PC-3 (cell line): ENCODE data around the gene PNLIPRP2. TPM values are rescaled to one million over a fixed set of nuclear protein-coding genes. Genes with fewer than 3 reads are reported as not detected.

Experiments
- ATAC-seq: fragments of 200-7000 bp; cut with Tn5 transposase; 2 replicates; pipeline ENCODE4 v1.9.1; 2020; ENCODE audit warnings: mild to moderate bottlenecking, moderate library complexity
- BruUV-seq: library from RNA; stranded (reverse); fragments of 400-500 nt; replicated peaks from 2 replicates; lab custom pipeline; 2021; lab: Mats Ljungman, UMichigan
- CTCF ChIA-PET: fragments of 300-600 bp; sonication (Branson Sonifier 250); formaldehyde crosslinking; loops from one replicate; lab custom pipeline; 2022; ENCODE audit warnings: antibody characterized with exemption; lab: Charles Lee
- POLR2A ChIA-PET: fragments of 300-600 bp; sonication (Branson Sonifier 250); formaldehyde crosslinking; loops from one replicate; lab custom pipeline; 2022; ENCODE audit warnings: antibody characterized with exemption; ENCODE audit not compliant: unreplicated experiment; lab: Charles Lee
- DNase-seq: peaks from one replicate; pipeline ENCODE4 v3.0.0-alpha.2; 2015
- H2AFZ ChIP-seq: fragments of 300-600 bp; sonication (generic); 2 replicates; pipeline ENCODE4 v1.6.0; 2016; ENCODE audit warnings: antibody characterized with exemption, low read length
- H3F3A ChIP-seq: fragments of 300-600 bp; sonication (generic); one replicate; pipeline ENCODE4 v1.6.0; 2017; ENCODE audit warnings: antibody characterized with exemption, low read length, control low read depth, mild to moderate bottlenecking; ENCODE audit not compliant: unreplicated experiment
- H3K27ac ChIP-seq: fragments of 300-600 bp; sonication (generic); 2 replicates; pipeline ENCODE4 v1.5.1; 2016; ENCODE audit warnings: mild to moderate bottlenecking, low read length
- H3K27me3 ChIP-seq: fragments of 300-600 bp; sonication (generic); 2 replicates; pipeline ENCODE4 v1.6.1; 2016; ENCODE audit warnings: low read length, mixed read lengths
- H3K36me3 ChIP-seq: fragments of 300-600 bp; sonication (generic); 2 replicates; pipeline ENCODE4 v1.6.1; 2016; ENCODE audit warnings: low read depth, mixed run types, low read length, mixed read lengths
- H3K4me1 ChIP-seq: fragments of 300-600 bp; sonication (generic); 2 replicates; pipeline ENCODE4 v1.5.1; 2016; ENCODE audit warnings: low read length; ENCODE audit not compliant: insufficient read depth
- H3K4me2 ChIP-seq: fragments of 300-600 bp; sonication (generic); 2 replicates; pipeline ENCODE4 v1.6.0; 2016; ENCODE audit warnings: low read length
- H3K4me3 ChIP-seq: fragments of 300-600 bp; sonication (generic); 2 replicates; pipeline ENCODE4 v1.5.1; 2016; ENCODE audit warnings: mild to moderate bottlenecking, low read length, mixed read lengths
- H3K79me2 ChIP-seq: fragments of 300-600 bp; sonication (generic); 2 replicates; pipeline ENCODE4 v1.6.1; 2017; ENCODE audit warnings: low read length, mixed read lengths
- H3K9ac ChIP-seq: fragments of 300-600 bp; sonication (generic); 2 replicates; pipeline ENCODE4 v1.6.0; 2016; ENCODE audit warnings: mild to moderate bottlenecking, low read length
- H3K9me2 ChIP-seq: fragments of 300-600 bp; sonication (generic); replicated peaks from 2 replicates; pipeline ENCODE4 v1.6.1; 2016; ENCODE audit warnings: mixed run types, low read length, mixed read lengths
- H3K9me3 ChIP-seq: fragments of 300-600 bp; sonication (generic); 2 replicates; pipeline ENCODE4 v1.6.1; 2016; ENCODE audit warnings: low read length, mixed read lengths
- H4K20me1 ChIP-seq: fragments of 300-600 bp; sonication (generic); 2 replicates; pipeline ENCODE4 v1.6.1; 2016; ENCODE audit warnings: low read length, mixed read lengths
- EZH2 ChIP-seq: fragments of 300-600 bp; sonication (generic); IDR thresholded peaks from one replicate; pipeline ENCODE4 v1.6.1; 2017; ENCODE audit warnings: antibody characterized with exemption, mild to moderate bottlenecking, low read length; ENCODE audit not compliant: unreplicated experiment
- EZH2phosphoT487 ChIP-seq: fragments of 300-600 bp; sonication (generic); IDR thresholded peaks from 2 replicates; pipeline ENCODE4 v1.6.1; 2018; ENCODE audit warnings: mild to moderate bottlenecking, antibody characterized with exemption, low read length, borderline replicate concordance
- intact Hi-C: fragments of 100-400 bp; cut with micrococcal nuclease; formaldehyde crosslinking; loops from 2 replicates; pipeline ENCODE4 v1.9.0; 2023
- total RNA-seq: library from RNA; depleted of rRNA; stranded (reverse); fragments of >200 nt; gene quantifications from 2 replicates; pipeline ENCODE4 v1.2.3, GENCODE V29; 2014
- TF ChIP-seq, protein P1 (sequence below): fragments of 300-600 bp; sonication (generic); conservative IDR thresholded peaks from 2 replicates; pipeline ENCODE4 v1.5.1; 2017; ENCODE audit warnings: antibody characterized with exemption, low read depth, mild to moderate bottlenecking, low read length

The PNLIPRP2 gene
- total RNA-seq, 1 experiment from 2014 or later: not detected

- H3K4me2 ChIP-seq: no peak overlapping the region
- no peak overlapping the region for H3K9ac ChIP-seq
- CTCF ChIA-PET: no interaction called here
- DNase-seq (no peak), ATAC-seq (no peak)
- no TSS peak for BruUV-seq
- POLR2A ChIA-PET: no interaction called here
- no peak overlapping the region for H3K27ac ChIP-seq
- H3K4me3 ChIP-seq: no peak overlapping the region
- peaks cover 8% of the 10 kb centered on the region; the same call in 1 of the 2 replicates for H3K27me3 ChIP-seq
- no peaks in the 10 kb centered on the region for H3F3A ChIP-seq
- no peaks in the 10 kb centered on the region for H3K9me2 ChIP-seq
- H3K36me3 ChIP-seq: no peaks in the 10 kb centered on the region
- TF ChIP-seq, protein P1, sequence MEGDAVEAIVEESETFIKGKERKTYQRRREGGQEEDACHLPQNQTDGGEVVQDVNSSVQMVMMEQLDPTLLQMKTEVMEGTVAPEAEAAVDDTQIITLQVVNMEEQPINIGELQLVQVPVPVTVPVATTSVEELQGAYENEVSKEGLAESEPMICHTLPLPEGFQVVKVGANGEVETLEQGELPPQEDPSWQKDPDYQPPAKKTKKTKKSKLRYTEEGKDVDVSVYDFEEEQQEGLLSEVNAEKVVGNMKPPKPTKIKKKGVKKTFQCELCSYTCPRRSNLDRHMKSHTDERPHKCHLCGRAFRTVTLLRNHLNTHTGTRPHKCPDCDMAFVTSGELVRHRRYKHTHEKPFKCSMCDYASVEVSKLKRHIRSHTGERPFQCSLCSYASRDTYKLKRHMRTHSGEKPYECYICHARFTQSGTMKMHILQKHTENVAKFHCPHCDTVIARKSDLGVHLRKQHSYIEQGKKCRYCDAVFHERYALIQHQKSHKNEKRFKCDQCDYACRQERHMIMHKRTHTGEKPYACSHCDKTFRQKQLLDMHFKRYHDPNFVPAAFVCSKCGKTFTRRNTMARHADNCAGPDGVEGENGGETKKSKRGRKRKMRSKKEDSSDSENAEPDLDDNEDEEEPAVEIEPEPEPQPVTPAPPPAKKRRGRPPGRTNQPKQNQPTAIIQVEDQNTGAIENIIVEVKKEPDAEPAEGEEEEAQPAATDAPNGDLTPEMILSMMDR: no peak
- TF ChIP-seq EZH2phosphoT487 (no peak), EZH2 (no peak)
- intact Hi-C loops: no loop called here
- H4K20me1 ChIP-seq: no peaks in the 10 kb centered on the region
- no peaks in the 10 kb centered on the region for H3K9me3 ChIP-seq
- no peaks in the 10 kb centered on the region for H3K79me2 ChIP-seq
- H2AFZ ChIP-seq: no peak overlapping the region
- no peaks in the 10 kb centered on the region for H3K4me1 ChIP-seq
Measured at GRCh38 chr10:116663342-116663741, 42.6 kb downstream of the PNLIPRP2 start.

- Histone ChIP-seq H3K9me3 (no peaks in the 10 kb centered on the region), H3K27me3 (peaks cover 8% of the 10 kb centered on the region; the same call in 1 of the 2 replicates), H3K9me2 (no peaks in the 10 kb centered on the region), H3K4me3 (no peak overlapping the region), H2AFZ (no peak overlapping the region), H3K27ac (no peak overlapping the region), H3F3A (no peaks in the 10 kb centered on the region), H3K36me3 (no peaks in the 10 kb centered on the region), H3K9ac (no peak overlapping the region), H4K20me1 (no peaks in the 10 kb centered on the region), H3K4me2 (no peak overlapping the region), H3K79me2 (no peaks in the 10 kb centered on the region), H3K4me1 (0 out of 2 replicates have a peak, but pooled peaks cover 7% of the 10 kb centered on the region)
- TF ChIP-seq EZH2phosphoT487 (no peak), EZH2 (no peak)
- DNase-seq (no peak), ATAC-seq (no peak)
- CTCF ChIA-PET: no interaction called here
- intact Hi-C loops: no loop called here
- POLR2A ChIA-PET: no interaction called here
- BruUV-seq: no TSS peak
Measured at GRCh38 chr10:116664631-116665030, 43.9 kb downstream of the PNLIPRP2 start.

DNA sequence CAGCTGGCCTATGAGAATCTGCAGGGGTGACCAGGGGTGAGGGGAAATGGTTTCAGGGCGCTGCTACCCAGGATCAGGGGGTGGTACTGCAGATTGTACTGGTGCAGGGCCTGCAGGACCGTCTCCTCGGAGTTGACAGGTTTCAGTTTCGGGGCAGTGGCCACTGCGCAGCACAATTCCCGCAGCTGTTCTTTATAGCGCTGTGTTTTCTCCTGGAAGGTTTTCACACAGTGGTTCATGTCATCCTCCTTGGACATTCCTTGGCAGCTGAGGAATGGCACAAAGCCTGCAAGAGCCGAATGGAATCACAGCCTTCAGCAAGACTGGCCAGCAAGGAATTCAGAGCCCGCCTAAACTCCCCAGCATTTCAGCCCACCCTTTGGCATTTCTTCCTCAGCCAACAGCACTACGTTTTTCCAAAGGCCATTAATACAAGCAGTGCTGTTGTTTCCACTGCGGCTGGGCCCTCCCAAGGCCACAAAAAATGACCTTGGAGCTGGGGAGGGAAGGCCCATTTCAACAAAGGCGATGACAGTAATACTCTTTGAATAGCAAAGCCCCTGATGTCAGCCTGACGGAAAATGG, 44.9 kb downstream of the PNLIPRP2 start:
- H3K36me3 ChIP-seq: no peaks in the 10 kb centered on the region
- H2AFZ ChIP-seq: no peak overlapping the region
- no peaks in the 10 kb centered on the region for H3K9me2 ChIP-seq
- H3K4me2 ChIP-seq: no peak overlapping the region
- H3K27ac ChIP-seq: no peak overlapping the region
- TF ChIP-seq EZH2 (no peak), EZH2phosphoT487 (no peak)
- TF ChIP-seq, protein P1: no peak
- DNase-seq: no peak
- ATAC-seq: no peak
- no peak overlapping the region for H3K4me3 ChIP-seq
- H3K79me2 ChIP-seq: no peaks in the 10 kb centered on the region
- intact Hi-C loops: no loop called here
- POLR2A ChIA-PET: no interaction called here
- no peak overlapping the region for H3K9ac ChIP-seq
- peaks cover 4% of the 10 kb centered on the region; the same call in 1 of the 2 replicates for H3K27me3 ChIP-seq
- BruUV-seq: no TSS peak
- H3K9me3 ChIP-seq: no peaks in the 10 kb centered on the region
- no peaks in the 10 kb centered on the region for H3F3A ChIP-seq
- peaks cover 8% of the 10 kb centered on the region; the same call in 1 of the 2 replicates for H3K4me1 ChIP-seq
- H4K20me1 ChIP-seq: no peaks in the 10 kb centered on the region
- CTCF ChIA-PET: no interaction called here
